HG03521 (cell line): ENCODE measurements around the gene DVL2.
"Not testable (repeated sequence)": the region's sequence is repeated elsewhere in the genome, so short reads cannot be mapped to it uniquely, and the experiment has no call there.

Experiments
- ATAC-seq: cut with Tn5 transposase; IDR thresholded peaks from one replicate; pipeline ENCODE4 v1.9.1; 2021; ENCODE audit warnings: mild to moderate bottlenecking, moderate library complexity; ENCODE audit not compliant: unreplicated experiment

DVL2 gene

DNA sequence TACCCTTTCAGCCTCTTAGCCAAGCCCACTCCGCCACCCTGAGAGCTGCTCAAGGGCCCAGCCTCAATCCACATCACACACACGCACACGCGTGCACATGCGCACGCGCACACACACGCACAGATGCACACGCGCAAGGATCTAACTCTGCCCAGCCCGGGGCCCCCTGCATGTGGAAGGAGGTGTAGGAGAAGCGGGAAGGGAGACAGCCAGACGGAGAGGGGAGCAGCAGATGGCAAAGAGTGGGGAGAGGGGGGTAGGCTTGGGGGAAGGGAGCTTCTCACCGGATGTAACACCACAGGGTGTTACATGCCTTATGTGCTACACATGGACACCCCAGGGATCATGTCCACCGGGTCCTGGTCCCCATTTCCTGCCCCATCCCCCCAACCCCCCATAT, 30.0 kb downstream of the DVL2 start:
- ATAC-seq: no peak

- ATAC-seq: no peak
These were observed 30.9 kb downstream of the DVL2 start for GRCh38 chr17:7203391-7203790.

- ATAC-seq: no peak
These were observed 37.5 kb downstream of the DVL2 start for GRCh38 chr17:7196651-7197401.

GRCh38 chr17:7195971-7196370, 38.3 kb downstream of the DVL2 start:
- no peak for ATAC-seq

DNA sequence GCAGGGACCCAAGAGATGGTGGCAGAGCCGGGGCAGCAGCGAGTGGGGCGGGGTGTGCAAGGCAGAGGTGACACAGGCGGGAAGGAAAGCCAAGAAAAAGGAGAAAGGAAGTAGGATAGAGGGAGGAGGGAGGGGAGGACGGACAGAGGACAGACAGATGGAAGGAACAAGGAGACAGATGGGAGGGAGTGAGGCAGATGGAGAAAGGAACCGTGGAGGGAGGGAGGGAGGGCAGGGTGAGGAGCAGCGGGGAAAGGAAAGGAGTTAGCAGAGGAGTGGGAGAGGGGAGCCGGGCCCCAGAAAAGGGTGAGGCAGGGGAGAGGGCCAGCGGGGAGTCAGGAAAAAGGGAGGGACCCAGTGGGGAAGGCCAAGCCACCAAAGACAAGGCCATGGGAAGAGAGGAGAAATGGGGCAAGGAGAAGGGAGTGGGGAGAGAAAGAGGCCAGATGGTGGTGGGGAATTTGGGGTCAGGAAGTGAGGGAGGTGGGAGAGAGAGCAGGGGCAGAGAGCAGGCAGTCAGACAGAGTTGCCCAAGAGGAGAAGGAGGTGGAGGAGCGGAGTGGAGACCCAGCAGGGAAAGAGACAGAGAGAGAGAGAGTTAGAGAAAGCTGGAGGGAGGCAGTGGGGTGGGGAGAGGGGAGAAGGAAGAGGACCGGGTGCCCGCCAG, 41.9 kb downstream of the DVL2 start:
- no peak for ATAC-seq

GRCh38 chr17:7191571-7192270, 42.6 kb downstream of the DVL2 start:
- ATAC-seq: no peak

DNA sequence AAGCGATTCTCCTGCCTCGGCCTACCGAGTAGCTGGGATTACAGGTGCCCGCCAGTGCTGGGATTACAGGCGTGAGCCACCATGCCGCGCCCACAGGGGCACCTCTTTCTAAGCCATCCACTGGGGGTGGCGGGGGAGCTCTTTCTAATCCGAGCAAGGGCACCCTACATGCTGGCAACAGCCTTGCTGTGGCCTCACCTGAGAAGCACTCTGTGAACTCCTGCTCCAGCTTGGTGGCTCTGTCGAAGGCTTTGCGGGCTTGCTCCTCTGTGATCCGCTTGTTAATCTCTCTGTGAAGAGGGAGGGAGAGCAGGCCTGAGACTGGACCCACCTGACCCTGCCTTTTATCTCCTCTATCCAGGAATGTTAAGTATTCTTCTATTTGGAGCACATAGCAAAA, 43.2 kb downstream of the DVL2 start:
- no peak for ATAC-seq

DNA sequence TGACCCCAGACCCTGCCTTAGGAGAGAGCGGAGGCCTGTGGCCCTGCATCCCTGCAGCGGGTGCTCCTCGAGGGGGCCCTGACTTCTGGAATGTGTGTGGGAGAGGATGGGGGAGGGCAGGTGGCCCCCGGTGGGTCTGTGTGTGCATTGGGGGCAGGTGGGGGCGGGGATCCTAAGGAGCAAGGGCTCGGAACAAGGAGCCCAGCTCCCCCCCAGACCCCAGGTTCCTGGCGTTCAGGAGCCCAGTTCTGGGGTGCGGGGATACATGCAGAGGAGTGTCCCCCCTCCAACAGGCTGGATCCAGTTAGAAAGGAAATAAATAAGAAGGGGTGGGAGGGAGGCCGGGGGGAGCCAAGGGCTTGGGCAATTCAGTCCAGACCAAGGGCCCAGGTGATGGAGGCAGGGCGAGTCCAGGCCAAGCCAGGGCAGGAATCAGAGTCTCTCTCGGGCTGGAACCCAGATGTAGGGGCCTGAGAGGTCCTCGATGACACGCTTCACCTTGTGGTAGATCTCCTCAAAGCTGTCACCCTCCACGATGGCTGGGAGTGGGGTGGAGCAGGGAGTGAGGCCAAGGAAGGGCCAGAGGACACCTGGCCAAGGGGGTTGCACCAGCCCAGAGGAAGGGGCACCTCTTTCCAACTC, 43.9 kb downstream of the DVL2 start:
- no peak for ATAC-seq

- ATAC-seq: no peak
These were observed 48.1 kb downstream of the DVL2 start for GRCh38 chr17:7186241-7186640.

DNA sequence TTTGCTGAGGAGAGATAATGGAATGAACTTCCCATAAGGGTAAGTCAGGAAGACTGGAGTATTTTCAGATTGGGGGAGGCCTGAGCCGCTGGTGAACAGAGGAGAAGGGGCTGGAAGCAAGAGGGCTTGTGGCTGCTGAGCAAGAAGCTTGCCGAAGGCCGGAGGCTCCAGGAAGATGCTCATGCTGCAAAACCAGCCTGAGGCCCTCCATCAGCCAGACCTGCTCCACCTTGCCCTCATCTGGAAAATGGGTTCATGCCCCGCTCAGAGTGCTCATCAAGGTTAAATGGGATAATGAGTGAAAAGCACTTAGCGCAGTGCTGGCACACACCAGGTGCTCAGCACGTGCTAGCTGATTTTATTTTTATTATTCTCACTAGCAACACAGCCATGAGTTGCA, 49.7 kb downstream of the DVL2 start:
- ATAC-seq: no peak

- ATAC-seq: no peak
These were observed 50.2 kb downstream of the DVL2 start for GRCh38 chr17:7184091-7184488.

- no peak for ATAC-seq
These were observed 50.8 kb downstream of the DVL2 start for GRCh38 chr17:7183433-7184090.

DNA sequence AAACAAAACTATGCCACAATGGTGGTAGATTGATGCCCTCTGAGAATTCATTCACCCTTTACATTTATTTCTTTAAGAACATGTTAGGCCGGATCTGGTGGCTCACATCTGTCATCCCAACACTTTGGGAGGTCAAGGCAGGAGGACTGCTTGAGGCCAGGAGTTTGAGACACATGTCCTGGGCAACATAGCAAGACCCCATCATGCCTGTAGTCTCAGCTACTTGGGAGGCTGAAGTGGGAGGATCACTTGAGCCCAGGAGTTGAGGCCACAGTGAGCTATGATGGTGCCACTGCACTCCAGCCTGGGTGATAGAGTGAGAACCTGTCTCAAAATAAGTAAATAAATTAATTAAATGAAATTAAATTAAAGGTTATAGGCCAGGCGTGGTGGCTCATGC, 52.2 kb downstream of the DVL2 start:
- not testable (repeated sequence) for ATAC-seq

DNA sequence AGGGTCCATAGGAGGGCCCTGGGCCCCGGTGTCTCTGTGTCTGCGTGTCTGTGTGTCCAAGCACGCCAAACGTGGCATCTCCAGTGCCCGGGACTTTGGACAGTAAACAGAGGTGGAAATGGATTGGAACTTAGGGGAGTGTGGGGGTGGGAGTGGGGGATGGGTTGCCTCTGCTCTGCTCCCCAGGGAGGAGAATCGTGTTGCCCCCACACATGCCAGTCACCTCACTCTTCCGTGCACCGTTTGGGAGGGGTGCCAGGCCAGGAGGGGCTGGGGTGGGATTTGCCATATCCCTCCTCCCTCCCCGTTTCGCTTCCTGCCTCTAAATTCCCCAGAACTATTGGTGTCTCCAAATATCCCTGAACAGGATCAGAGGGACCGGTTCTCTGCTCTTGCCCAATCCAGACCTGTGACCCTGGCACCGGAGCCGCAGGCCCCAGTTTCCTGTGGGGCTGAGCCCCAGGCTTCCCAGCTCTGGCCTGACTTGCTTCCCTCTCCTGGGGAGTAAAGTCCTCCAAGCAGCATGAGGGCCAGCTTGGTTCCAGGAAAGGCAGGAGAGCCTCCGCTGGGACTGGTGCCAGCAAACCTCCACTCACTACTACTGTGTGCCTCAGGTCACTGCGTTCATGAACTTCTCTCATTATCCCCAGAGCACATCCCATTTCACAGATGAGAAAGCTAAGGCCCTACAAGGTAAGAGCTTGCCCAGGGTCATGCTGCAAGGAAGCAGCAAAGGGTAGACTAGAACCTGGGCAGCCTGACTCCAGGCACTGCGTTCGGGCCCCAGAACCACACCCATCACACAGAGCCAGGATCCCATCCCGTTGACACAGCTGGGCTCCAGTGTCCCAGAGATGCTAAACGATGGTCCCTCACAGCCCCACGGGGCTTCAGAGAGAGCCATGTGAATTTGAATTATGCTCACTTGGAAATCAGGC, 54.7 kb downstream of the DVL2 start, which contains the start of gene ASGR1:
Gene ASGR1, minus strand, starts transcription at position 54 of the 938 bp plus-strand sequence. CDS start 807 bp downstream, outside the sequence.
- ATAC-seq: no peak

GRCh38 chr17:7178973-7179316, 55.4 kb downstream of the DVL2 start:
- ATAC-seq: no peak

DNA sequence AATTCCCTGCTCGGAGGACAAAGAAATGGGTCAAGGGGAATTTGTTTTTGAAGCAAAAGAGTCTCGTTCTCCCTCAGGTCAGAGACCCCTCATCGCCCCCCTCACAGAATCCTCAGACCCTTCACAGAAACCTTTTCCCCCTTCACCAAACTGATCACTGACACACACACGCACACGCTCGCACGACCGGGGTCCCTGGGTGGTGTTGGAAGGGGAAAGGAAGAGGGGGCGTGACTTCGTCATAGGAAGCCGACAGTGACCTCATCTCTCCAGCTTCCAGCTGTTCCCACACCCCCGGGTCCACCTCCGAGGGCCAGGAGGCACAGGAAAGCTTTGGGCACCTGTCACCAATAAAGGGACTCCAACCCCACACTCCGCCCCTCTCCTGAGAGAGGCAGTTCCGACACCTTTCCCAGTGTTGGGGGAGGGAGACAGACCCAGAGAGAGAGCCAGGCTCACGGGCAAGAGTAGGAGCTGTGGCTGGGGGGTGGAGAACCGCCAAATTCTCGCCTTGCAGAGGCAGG, 56.3 kb downstream of the DVL2 start:
- no peak for ATAC-seq

DNA sequence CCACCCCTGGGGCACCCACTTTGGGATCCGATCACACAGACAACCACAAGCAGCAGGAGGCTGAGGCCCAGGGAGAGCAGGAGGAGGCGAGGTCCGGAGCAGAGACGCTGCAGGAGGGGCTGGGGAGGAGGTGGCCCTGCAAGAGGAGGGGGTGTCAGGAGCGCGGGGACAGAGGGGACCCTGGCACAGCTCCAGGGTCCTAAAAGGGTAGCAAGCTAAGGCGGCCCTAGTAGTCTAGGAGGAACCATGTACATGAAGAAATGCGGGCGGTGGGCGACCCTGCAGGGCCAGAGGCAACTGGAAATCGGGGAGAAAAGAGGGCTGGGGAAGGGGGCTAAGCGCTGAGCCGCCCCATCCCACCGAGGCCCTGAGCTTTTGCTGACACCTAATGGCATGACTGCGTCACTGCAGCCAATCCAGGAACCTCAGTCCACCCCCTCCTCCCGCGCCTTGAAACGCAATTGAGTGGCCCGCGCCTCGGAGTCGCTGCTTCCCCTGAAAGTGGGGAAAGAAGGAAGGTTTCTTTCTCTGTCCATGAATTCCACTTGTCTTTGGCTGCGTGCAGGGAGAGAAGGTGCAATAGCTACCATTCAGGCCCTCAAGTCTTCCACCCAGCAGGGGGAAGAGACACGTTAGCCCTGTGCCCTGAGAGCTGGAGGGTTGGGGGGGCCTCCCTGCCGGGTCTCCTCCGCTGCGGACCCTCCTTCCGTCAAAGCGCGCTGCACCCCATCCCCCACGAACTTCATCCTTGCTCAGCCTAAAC, 56.9 kb downstream of the DVL2 start:
- ATAC-seq: no peak

DNA sequence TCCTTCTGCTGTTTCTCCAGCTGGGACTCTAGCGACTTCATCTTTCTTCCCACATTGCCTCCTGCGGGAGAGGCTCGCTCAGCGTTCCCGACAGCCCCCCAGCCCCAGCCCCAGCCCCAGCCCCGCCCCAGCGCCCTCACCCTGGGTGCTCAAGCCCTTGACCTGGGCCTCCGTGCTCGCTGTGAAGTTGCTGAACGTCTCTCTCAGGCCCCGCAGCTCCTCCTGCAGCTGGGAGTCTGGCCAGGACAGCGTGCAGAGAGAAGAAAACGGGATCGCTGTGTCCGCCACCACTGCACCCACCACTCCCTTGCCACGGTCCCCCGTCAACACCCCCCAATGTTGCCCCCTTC, 57.5 kb downstream of the DVL2 start:
- ATAC-seq: no peak
